Measurements from ENCODE around the gene DIO1. TPM values are rescaled to one million over a fixed set of nuclear protein-coding genes. Genes with fewer than 3 reads are reported as not detected.
A peak's percentile ranks its signal among the peaks of the same experiment; 100 is the strongest.

The DIO1 gene
- not detected for total RNA-seq

- Mint-ChIP-seq H3K4me3 (no peak within 1 kb of the TSS), H3K27ac (no peak within 1 kb of the TSS), H3K27me3 (ENCODE audit: low read depth) (peaks cover 4% of the 10 kb centered on the region), H3K9me3 (ENCODE audit: insufficient read depth) (no peaks in the 10 kb centered on the region), H3K36me3 (ENCODE audit: low read depth) (no peaks in the 10 kb centered on the region), H3K4me1 (ENCODE audit: low read depth) (peaks cover 14% of the 10 kb centered on the region)
- DNase-seq (no peak), ATAC-seq (no peak)
- ChIA-PET CTCF (interaction anchor here (1.6 kb wide), 1 partner anchor 65 kb away, joined by 5 read pairs; no protein-coding TSS in a partner anchor), POLR2A (no interaction called here)
These were observed at the start of gene DIO1 for GRCh38 chr1:53893999-53894636. DIO1 (plus strand) TSS chr1:53894187; CDS start chr1:53894211, 24 bp downstream.

GRCh38 chr1:53847980-53848379, 46.0 kb upstream of the DIO1 start:
- Mint-ChIP-seq H3K4me3 (no peak overlapping the region), H3K27ac (no peak overlapping the region), H3K9me3 (ENCODE audit: insufficient read depth) (no peaks in the 10 kb centered on the region), H3K27me3 (ENCODE audit: low read depth) (peaks cover 2% of the 10 kb centered on the region), H3K4me1 (ENCODE audit: low read depth) (no peaks in the 10 kb centered on the region), H3K36me3 (ENCODE audit: low read depth) (no peaks in the 10 kb centered on the region)
- ChIA-PET POLR2A (interaction anchor here (0.8 to 1.1 kb wide), 2 partner anchors 11 to 1217 kb away, joined by 3 read pairs; no protein-coding TSS in a partner anchor), CTCF (interaction anchor here (1.2 to 2.8 kb wide), 3 partner anchors 13 to 111 kb away, joined by 5 to 17 read pairs (median 11); no protein-coding TSS in a partner anchor)
- DNase-seq (no peak), ATAC-seq (no peak)

GRCh38 chr1:53850082-53850673, 43.8 kb upstream of the DIO1 start:
- Mint-ChIP-seq H3K9me3 (ENCODE audit: insufficient read depth) (no peaks in the 10 kb centered on the region), H3K27me3 (ENCODE audit: low read depth) (no peaks in the 10 kb centered on the region)
- POLR2A ChIA-PET = no interaction called here

GRCh38 chr1:53851571-53852285, 42.3 kb upstream of the DIO1 start:
- ChIA-PET CTCF (interaction anchor here (0.6 to 2.2 kb wide), 4 partner anchors 9 to 107 kb away, joined by 3 to 22 read pairs (median 4); no protein-coding TSS in a partner anchor), POLR2A (no interaction called here)
- no peak overlapping the region for H3K27ac Mint-ChIP-seq
- H3K36me3 Mint-ChIP-seq (ENCODE audit: low read depth) = peaks cover 2% of the 10 kb centered on the region
- no peak for DNase-seq
- ATAC-seq = no peak
- no peaks in the 10 kb centered on the region for H3K9me3 Mint-ChIP-seq (ENCODE audit: insufficient read depth)
- no peak overlapping the region for H3K4me3 Mint-ChIP-seq
- no peaks in the 10 kb centered on the region for H3K4me1 Mint-ChIP-seq (ENCODE audit: low read depth)
- H3K27me3 Mint-ChIP-seq (ENCODE audit: low read depth) = no peaks in the 10 kb centered on the region

More at GRCh38 chr1:53850082-53850673, 43.8 kb upstream of the DIO1 start:
- Mint-ChIP-seq H3K4me3 (no peak overlapping the region), H3K4me1 (ENCODE audit: low read depth) (no peaks in the 10 kb centered on the region), H3K36me3 (ENCODE audit: low read depth) (peaks cover 2% of the 10 kb centered on the region), H3K27ac (no peak overlapping the region)
- ATAC-seq (no peak), DNase-seq (no peak)
- CTCF ChIA-PET = interaction anchor here (1.1 to 2.2 kb wide), 2 partner anchors 10 to 28 kb away, joined by 3 to 22 read pairs; no protein-coding TSS in a partner anchor

- peak; percentile 59 for DNase-seq
- Mint-ChIP-seq H3K4me1 (ENCODE audit: low read depth) (no peaks in the 10 kb centered on the region), H3K9me3 (ENCODE audit: insufficient read depth) (no peaks in the 10 kb centered on the region), H3K4me3 (no peak overlapping the region), H3K36me3 (ENCODE audit: low read depth) (peaks cover 7% of the 10 kb centered on the region), H3K27ac (no peak overlapping the region), H3K27me3 (ENCODE audit: low read depth) (no peaks in the 10 kb centered on the region)
- ATAC-seq = peak; percentile 95
- ChIA-PET POLR2A (interaction anchor here (0.7 kb wide), 1 partner anchor 84 kb away, joined by 3 read pairs; the partner anchor contains the start of gene IFT25), CTCF (interaction anchor here (0.6 to 9.0 kb wide), 48 partner anchors 8 to 1542 kb away, joined by 3 to 179 read pairs (median 5); partner anchors contain the start of genes IFT25, LRRC42, NDC1 and TCEANC2)
These were observed 33.0 kb upstream of the DIO1 start for GRCh38 chr1:53860967-53861411.

- no peaks in the 10 kb centered on the region for H3K27me3 Mint-ChIP-seq (ENCODE audit: low read depth)
- DNase-seq (no peak), ATAC-seq (no peak)
- ChIA-PET POLR2A (no interaction called here), CTCF (interaction anchor here (1.2 to 9.0 kb wide), 5 partner anchors 16 to 98 kb away, joined by 3 to 179 read pairs (median 14); partner anchors contain the start of genes IFT25 and LRRC42)
- no peaks in the 10 kb centered on the region for H3K9me3 Mint-ChIP-seq (ENCODE audit: insufficient read depth)
- H3K4me1 Mint-ChIP-seq (ENCODE audit: low read depth) = no peaks in the 10 kb centered on the region
- H3K27ac Mint-ChIP-seq = no peak overlapping the region
- no peak overlapping the region for H3K4me3 Mint-ChIP-seq
- peaks cover 6% of the 10 kb centered on the region for H3K36me3 Mint-ChIP-seq (ENCODE audit: low read depth)
These were observed 31.5 kb upstream of the DIO1 start for GRCh38 chr1:53862507-53862906.

GRCh38 chr1:53868565-53868964, 25.4 kb upstream of the DIO1 start:
- ChIA-PET CTCF (interaction anchor here (1.7 to 3.1 kb wide), 3 partner anchors 8 to 91 kb away, joined by 10 to 18 read pairs (median 12); no protein-coding TSS in a partner anchor), POLR2A (no interaction called here)
- no peak for ATAC-seq
- DNase-seq = no peak
- Mint-ChIP-seq H3K27ac (no peak overlapping the region), H3K4me3 (no peak overlapping the region), H3K9me3 (ENCODE audit: insufficient read depth) (no peaks in the 10 kb centered on the region), H3K36me3 (ENCODE audit: low read depth) (peaks cover 11% of the 10 kb centered on the region), H3K4me1 (ENCODE audit: low read depth) (no peaks in the 10 kb centered on the region), H3K27me3 (ENCODE audit: low read depth) (no peaks in the 10 kb centered on the region)

GRCh38 chr1:53869454-53870117, 24.4 kb upstream of the DIO1 start:
- POLR2A ChIA-PET = no interaction called here

GRCh38 chr1:53871221-53871620, 22.8 kb upstream of the DIO1 start:
- POLR2A ChIA-PET = no interaction called here
- CTCF ChIA-PET = interaction anchor here (0.9 to 3.1 kb wide), 6 partner anchors 10 to 92 kb away, joined by 3 to 18 read pairs (median 7); no protein-coding TSS in a partner anchor
- DNase-seq = no peak
- Mint-ChIP-seq H3K9me3 (ENCODE audit: insufficient read depth) (no peaks in the 10 kb centered on the region), H3K27me3 (ENCODE audit: low read depth) (no peaks in the 10 kb centered on the region), H3K4me3 (no peak overlapping the region), H3K27ac (no peak overlapping the region), H3K36me3 (ENCODE audit: low read depth) (peaks cover 14% of the 10 kb centered on the region), H3K4me1 (ENCODE audit: low read depth) (no peaks in the 10 kb centered on the region)
- ATAC-seq = no peak

More at GRCh38 chr1:53869454-53870117, 24.4 kb upstream of the DIO1 start:
- no peak overlapping the region for H3K27ac Mint-ChIP-seq
- H3K4me1 Mint-ChIP-seq (ENCODE audit: low read depth) = no peaks in the 10 kb centered on the region
- DNase-seq = no peak
- CTCF ChIA-PET = interaction anchor here (0.8 to 3.1 kb wide), 3 partner anchors 9 to 74 kb away, joined by 3 to 18 read pairs (median 10); no protein-coding TSS in a partner anchor
- no peak for ATAC-seq
- H3K27me3 Mint-ChIP-seq (ENCODE audit: low read depth) = no peaks in the 10 kb centered on the region
- H3K9me3 Mint-ChIP-seq (ENCODE audit: insufficient read depth) = no peaks in the 10 kb centered on the region
- H3K4me3 Mint-ChIP-seq = no peak overlapping the region
- H3K36me3 Mint-ChIP-seq (ENCODE audit: low read depth) = peaks cover 11% of the 10 kb centered on the region

GRCh38 chr1:53871773-53872484, 22.1 kb upstream of the DIO1 start:
- Mint-ChIP-seq H3K27me3 (ENCODE audit: low read depth) (no peaks in the 10 kb centered on the region), H3K4me3 (no peak overlapping the region), H3K4me1 (ENCODE audit: low read depth) (no peaks in the 10 kb centered on the region), H3K36me3 (ENCODE audit: low read depth) (peaks cover 12% of the 10 kb centered on the region), H3K27ac (no peak overlapping the region), H3K9me3 (ENCODE audit: insufficient read depth) (no peaks in the 10 kb centered on the region)
- DNase-seq (no peak), ATAC-seq (no peak)
- POLR2A ChIA-PET = no interaction called here
- CTCF ChIA-PET = interaction anchor here (0.6 to 1.4 kb wide), 6 partner anchors 11 to 92 kb away, joined by 3 to 11 read pairs (median 4); partner anchors contain the start of gene YIPF1

All from activated CD8-positive, alpha-beta T cell treated with anti-CD3 and anti-CD28 coated beads, Interleukin-2, amount 10 ng/mL, durations not matched to agents 7 days and 5 days (primary cell).